ENCODE results near the gene PRKACB.

The PRKACB gene

DNA sequence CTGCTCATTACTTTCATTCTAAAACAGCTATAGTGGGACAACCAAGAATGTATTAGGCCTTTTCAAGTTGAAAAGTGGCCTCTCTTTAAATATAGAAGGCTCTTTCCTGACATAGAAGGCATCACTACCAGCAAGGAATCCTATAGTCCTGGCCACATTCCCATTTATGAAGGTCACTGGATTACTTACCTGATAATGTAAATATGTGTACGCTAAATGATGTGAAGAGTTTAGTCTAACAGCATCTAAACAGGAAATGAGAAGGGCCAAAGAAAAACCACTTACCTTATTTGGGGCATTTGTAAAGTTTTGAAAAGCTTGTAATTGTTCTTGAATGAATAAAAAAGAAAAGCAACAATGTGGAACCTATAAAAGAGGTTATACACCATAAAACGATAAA, 24.7 kb downstream of the PRKACB start:
- Mint-ChIP-seq H3K27me3 (no peaks in the 10 kb centered on the region), H3K36me3 (peaks cover 2% of the 10 kb centered on the region), H3K4me3 (no peak overlapping the region), H3K27ac (peak overlapping the region; percentile 24), H3K4me1 (ENCODE audit: low read depth) (peaks cover 81% of the 10 kb centered on the region), H3K9me3 (ENCODE audit: low read depth) (no peaks in the 10 kb centered on the region)

DNA sequence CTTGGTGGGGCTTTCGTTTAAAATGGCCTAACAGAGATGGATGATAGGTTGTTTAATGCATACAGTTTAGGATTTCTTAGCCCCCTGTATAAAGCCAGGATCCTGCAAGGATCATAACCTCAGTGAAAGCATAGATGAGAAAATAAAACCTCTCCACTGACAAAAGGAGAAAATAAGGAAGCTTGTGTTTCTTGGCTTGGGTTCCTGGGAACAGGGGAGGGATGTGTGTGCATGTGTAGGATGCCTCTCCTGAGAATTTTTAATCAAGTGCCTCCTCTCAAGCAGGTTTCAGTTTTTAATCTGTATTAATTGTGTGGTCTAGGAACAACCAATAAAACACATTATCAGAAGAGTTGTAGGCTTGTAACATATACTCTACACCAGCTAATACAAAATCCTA, 26.1 kb downstream of the PRKACB start:
- no peaks in the 10 kb centered on the region for H3K27me3 Mint-ChIP-seq
- peaks cover 78% of the 10 kb centered on the region for H3K4me1 Mint-ChIP-seq (ENCODE audit: low read depth)
- peak overlapping the region; percentile 43 for H3K27ac Mint-ChIP-seq
- H3K36me3 Mint-ChIP-seq: peaks cover 2% of the 10 kb centered on the region
- H3K9me3 Mint-ChIP-seq (ENCODE audit: low read depth): no peaks in the 10 kb centered on the region
- H3K4me3 Mint-ChIP-seq: no peak overlapping the region

DNA sequence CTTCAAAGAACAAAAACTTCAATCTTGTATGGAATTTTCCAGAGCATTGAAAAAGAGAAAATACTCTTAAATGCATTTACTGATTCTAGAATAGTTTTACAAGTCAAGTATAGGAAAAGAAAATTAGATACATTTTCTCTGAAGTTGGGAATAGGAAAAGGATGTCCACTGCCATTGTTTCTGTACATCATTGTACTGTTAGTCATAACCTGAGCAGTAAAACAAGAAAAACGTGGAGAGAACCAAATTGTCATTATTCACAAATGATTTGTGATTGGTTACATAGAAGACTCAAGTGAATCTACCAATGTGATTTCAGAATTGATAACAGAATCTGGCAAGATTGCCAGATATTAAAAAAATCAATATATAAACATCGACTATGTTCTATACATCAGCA, 27.4 kb downstream of the PRKACB start:
- Mint-ChIP-seq H3K4me1 (ENCODE audit: low read depth) (peaks cover 79% of the 10 kb centered on the region), H3K27ac (peak overlapping the region; percentile 38), H3K36me3 (peaks cover 2% of the 10 kb centered on the region), H3K27me3 (no peaks in the 10 kb centered on the region), H3K4me3 (no peak overlapping the region), H3K9me3 (ENCODE audit: low read depth) (no peaks in the 10 kb centered on the region)

DNA sequence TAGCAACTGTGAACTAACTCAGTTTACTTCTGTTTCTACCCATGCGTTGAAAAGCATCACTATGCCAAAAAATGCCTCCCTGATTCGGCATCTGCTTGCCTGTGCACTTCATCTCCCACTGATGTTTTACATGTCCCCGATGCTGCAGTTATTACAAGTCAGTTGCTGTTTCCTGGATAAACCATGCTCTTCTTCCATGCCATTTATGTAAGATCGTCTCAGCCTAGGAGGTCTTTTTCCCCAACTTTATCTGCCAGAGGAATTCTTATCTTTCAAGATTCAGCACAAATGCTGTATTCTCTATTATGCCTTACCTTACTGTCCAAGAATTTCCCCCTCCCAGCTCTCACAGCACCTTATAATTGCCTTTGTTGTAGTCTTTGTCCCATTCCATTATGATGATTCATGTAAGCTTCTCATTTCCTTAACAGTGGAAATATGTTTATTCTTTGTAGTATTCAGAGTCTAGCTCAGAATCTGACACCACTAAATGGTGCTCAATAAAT, 30.0 kb downstream of the PRKACB start:
- H3K4me1 Mint-ChIP-seq (ENCODE audit: low read depth): peaks cover 68% of the 10 kb centered on the region
- H3K27me3 Mint-ChIP-seq: no peaks in the 10 kb centered on the region

DNA sequence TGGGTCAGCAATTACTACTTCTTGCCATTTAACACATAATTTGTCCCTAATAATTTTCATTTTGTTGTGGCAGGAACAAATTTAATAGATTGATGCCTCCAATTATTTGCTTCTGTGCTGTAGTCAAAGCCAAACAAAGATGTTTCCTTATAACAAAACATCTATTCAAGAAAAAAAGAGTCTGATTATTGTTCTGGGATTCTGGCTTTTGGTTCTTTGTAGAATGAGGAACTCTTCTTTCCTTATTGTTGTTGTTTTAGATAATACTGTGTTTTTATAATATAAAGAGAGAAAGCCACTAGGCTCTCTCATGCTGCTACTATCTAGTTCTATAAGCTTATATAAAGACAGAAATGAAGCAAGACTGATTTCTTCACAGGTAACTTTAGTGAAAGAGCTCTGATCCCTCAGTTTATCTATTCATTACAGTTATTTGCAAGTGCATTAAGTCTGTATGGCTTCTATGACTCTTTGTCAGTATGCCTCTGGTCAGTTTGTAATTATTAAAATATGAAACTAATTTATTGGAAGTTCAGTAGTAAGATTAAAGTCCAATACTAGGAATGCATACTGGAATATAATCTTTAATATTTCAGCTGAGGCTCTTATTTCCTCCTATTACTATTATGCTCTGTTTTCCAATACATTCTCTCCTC, 37.4 kb downstream of the PRKACB start:
- Mint-ChIP-seq H3K4me1 (ENCODE audit: low read depth) (peaks cover 23% of the 10 kb centered on the region), H3K4me3 (no peak overlapping the region)

More for the DNA sequence above, 30.0 kb downstream of the PRKACB start:
- H3K36me3 Mint-ChIP-seq: no peaks in the 10 kb centered on the region
- H3K9me3 Mint-ChIP-seq (ENCODE audit: low read depth): no peaks in the 10 kb centered on the region
- H3K4me3 Mint-ChIP-seq: no peak overlapping the region
- H3K27ac Mint-ChIP-seq: peak overlapping the region; percentile 0

DNA sequence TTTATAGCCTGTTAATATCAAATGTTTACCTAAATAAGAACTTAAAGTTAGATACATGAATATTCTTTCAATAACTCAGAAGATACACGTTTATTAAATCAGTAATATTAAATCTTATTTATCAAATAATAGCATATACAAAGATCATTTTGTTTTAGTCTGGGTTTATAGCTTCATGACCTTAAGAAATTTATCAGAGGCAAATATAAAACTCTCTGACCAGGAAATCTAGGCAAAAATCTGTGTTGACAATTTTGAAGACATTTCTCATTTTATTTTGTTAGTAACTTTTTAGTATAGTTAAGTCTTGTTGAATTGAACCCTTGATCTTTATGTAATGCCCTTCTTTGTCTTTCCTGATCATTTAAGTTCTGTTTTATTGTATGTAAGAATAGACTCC, 46.4 kb downstream of the PRKACB start:
- Mint-ChIP-seq H3K27ac (no peak overlapping the region), H3K36me3 (peaks cover 54% of the 10 kb centered on the region), H3K4me1 (ENCODE audit: low read depth) (peaks cover 2% of the 10 kb centered on the region), H3K9me3 (ENCODE audit: low read depth) (peaks cover 13% of the 10 kb centered on the region), H3K27me3 (no peaks in the 10 kb centered on the region), H3K4me3 (no peak overlapping the region)

More for the DNA sequence above, 37.4 kb downstream of the PRKACB start:
- Mint-ChIP-seq H3K9me3 (ENCODE audit: low read depth) (no peaks in the 10 kb centered on the region), H3K36me3 (peaks cover 15% of the 10 kb centered on the region), H3K27ac (no peak overlapping the region), H3K27me3 (no peaks in the 10 kb centered on the region)

DNA sequence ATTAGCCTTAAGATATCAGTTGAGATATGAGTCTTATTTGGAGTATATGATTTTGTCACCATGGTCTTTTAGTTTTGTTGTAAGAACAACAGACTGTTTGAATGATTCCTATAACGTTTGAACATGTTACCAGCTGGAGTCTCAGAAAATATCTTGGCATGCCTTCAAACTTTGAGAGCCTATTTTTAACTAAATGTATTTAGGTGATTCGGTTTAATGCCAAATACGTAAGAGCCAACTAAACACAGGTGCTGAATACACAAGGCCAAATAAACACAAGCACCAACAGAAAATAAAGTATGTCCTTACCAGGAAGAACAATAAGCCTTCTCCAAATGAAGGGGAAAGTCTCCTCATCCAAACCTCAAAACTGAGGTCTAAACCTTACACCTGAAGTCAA, 48.6 kb downstream of the PRKACB start:
- Mint-ChIP-seq H3K27me3 (no peaks in the 10 kb centered on the region), H3K36me3 (peaks cover 46% of the 10 kb centered on the region), H3K27ac (no peak overlapping the region), H3K4me3 (no peak overlapping the region), H3K9me3 (ENCODE audit: low read depth) (peaks cover 13% of the 10 kb centered on the region), H3K4me1 (ENCODE audit: low read depth) (peaks cover 2% of the 10 kb centered on the region)

DNA sequence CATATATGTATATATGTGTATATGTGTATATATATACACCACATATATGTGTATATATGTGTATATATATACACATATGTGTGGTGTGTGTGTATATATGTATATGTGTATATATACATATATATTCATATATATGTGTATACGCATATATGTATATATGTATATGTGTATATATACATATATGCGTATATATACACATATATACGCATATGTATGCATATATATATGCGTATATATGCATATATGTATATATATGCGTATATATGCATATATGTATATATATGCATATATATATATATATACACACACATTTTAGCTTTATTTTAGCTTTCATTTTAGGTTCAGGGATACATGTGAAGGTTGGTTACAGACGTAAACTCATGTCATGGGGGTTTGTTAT, 54.8 kb downstream of the PRKACB start:
- H3K36me3 Mint-ChIP-seq: peaks cover 30% of the 10 kb centered on the region
- peaks cover 3% of the 10 kb centered on the region for H3K9me3 Mint-ChIP-seq (ENCODE audit: low read depth)
- H3K4me1 Mint-ChIP-seq (ENCODE audit: low read depth): peaks cover 21% of the 10 kb centered on the region
- H3K27ac Mint-ChIP-seq: no peak overlapping the region
- H3K27me3 Mint-ChIP-seq: no peaks in the 10 kb centered on the region
- no peak overlapping the region for H3K4me3 Mint-ChIP-seq

DNA sequence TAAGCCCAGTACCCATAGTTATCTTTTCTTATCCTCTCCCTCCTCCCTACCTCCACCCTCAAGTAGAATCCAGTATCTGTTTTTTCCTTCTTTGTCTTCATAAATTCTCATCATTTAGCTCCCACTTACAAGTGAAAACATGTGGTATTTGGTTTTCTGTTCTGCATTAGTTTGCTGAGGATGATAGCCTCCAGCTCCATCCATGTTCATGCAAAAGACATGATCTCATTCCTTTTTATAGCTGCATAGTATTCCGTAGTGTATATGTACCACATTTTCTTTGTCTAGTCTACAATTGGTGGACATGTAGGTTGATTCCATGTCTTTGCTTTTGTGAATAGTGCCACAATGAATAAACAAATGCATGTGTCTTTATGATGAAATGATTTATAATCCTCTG, 55.2 kb downstream of the PRKACB start:
- Mint-ChIP-seq H3K36me3 (peaks cover 29% of the 10 kb centered on the region), H3K27ac (no peak overlapping the region), H3K4me1 (ENCODE audit: low read depth) (peaks cover 20% of the 10 kb centered on the region), H3K4me3 (no peak overlapping the region), H3K27me3 (no peaks in the 10 kb centered on the region), H3K9me3 (ENCODE audit: low read depth) (peaks cover 3% of the 10 kb centered on the region)

DNA sequence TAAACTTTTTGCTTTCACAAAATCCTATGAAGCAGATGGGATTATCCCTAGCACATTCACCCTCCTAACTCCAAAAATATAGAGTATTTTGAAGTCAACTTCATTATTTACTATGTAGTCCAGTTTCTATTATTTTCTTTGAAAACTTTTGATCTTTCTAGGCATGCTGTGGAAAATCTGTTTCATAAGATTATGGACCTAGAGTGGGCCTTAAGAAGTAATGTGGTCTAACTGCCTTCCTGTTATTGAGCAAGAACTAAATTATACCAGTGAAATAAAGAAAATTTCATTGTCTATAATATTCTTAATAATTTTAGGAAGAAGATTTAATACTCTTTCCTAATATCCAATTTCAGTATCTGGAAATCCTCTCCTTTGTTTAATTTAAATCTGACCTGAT, 58.1 kb downstream of the PRKACB start:
- Mint-ChIP-seq H3K4me1 (ENCODE audit: low read depth) (peaks cover 22% of the 10 kb centered on the region), H3K36me3 (peaks cover 37% of the 10 kb centered on the region), H3K9me3 (ENCODE audit: low read depth) (peaks cover 3% of the 10 kb centered on the region), H3K27ac (peak overlapping the region; percentile 16), H3K4me3 (no peak overlapping the region), H3K27me3 (no peaks in the 10 kb centered on the region)

DNA sequence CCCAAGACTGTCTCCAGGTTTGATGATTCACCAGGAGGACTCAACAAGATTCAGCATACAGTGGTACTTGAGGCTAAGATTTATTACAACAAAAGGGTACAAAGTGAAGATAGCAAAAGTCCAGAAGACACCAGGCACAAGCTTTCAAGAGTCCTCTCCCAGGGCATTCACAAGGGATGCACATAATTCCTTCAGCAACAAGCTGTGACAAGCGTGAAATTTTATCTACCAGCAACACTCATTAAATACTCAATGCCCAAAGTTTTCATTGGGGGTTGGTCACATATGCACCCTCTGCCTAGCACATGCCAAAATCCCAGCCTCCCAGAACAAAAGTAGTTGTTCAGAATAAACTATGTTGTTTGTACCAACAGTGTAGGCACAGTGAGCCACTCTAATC, 62.3 kb downstream of the PRKACB start:
- H3K4me1 Mint-ChIP-seq (ENCODE audit: low read depth): peaks cover 23% of the 10 kb centered on the region
- no peak overlapping the region for H3K27ac Mint-ChIP-seq
- H3K9me3 Mint-ChIP-seq (ENCODE audit: low read depth): no peaks in the 10 kb centered on the region
- no peaks in the 10 kb centered on the region for H3K27me3 Mint-ChIP-seq
- H3K36me3 Mint-ChIP-seq: peaks cover 34% of the 10 kb centered on the region
- no peak overlapping the region for H3K4me3 Mint-ChIP-seq

DNA sequence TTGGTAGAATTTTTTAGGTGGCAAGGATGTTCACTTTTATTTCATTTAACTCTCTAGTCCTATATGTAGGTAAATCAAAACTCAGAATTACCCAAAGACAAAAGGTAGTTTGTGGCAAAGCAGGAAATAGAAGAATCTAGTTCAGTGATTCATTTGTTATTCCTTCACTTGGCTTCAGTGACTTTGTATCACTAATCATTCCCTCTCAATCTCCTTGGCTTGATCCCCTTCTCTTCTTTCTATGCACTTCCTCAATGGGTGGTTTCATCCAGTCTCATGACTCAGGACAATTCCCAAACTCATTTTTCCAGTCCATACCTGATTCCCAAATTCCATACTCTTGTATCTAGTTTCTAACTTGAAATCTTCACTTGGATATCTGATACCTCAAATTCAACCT, 64.9 kb downstream of the PRKACB start:
- Mint-ChIP-seq H3K4me3 (no peak overlapping the region), H3K4me1 (ENCODE audit: low read depth) (peaks cover 26% of the 10 kb centered on the region), H3K36me3 (peaks cover 37% of the 10 kb centered on the region), H3K9me3 (ENCODE audit: low read depth) (no peaks in the 10 kb centered on the region), H3K27me3 (no peaks in the 10 kb centered on the region), H3K27ac (no peak overlapping the region)

DNA sequence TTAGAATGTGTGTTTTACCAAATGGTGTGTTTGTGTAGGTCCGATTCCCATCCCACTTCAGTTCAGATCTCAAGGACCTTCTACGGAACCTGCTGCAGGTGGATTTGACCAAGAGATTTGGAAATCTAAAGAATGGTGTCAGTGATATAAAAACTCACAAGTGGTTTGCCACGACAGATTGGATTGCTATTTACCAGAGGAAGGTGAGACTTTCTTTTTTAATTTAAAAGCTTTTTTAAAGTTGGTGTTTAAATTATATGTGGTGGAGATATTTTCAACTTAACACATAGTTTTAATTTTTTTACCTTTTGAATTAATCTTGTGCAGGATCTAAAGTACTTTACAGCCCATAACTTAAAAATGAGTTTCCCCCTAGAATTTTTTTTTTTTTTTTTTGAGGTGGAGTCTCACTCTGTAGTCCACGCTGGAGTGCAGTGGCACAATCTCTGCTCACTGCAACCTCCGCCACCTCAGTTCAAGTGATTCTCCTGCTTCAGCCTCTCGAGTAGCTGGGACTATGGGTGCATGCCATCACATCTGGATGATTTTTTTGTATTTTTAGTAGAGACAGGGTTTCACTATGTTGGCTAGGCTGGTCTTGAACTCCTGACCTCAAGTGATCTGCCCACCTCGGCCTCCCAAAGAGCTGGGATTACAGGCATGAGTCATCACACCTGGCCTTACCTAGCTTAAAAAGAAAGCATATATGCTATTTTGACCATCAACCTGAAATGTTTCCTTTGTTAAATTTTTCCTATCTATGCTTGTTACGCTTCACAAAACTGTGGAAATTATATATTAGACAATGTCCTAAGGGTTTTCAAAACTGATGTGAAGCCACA, 70.3 kb downstream of the PRKACB start:
- H3K36me3 Mint-ChIP-seq: peaks cover 33% of the 10 kb centered on the region
- no peaks in the 10 kb centered on the region for H3K27me3 Mint-ChIP-seq
- H3K4me3 Mint-ChIP-seq: no peak overlapping the region
- no peaks in the 10 kb centered on the region for H3K9me3 Mint-ChIP-seq (ENCODE audit: low read depth)
- peaks cover 30% of the 10 kb centered on the region for H3K4me1 Mint-ChIP-seq (ENCODE audit: low read depth)
- H3K27ac Mint-ChIP-seq: peak overlapping the region; percentile 25

DNA sequence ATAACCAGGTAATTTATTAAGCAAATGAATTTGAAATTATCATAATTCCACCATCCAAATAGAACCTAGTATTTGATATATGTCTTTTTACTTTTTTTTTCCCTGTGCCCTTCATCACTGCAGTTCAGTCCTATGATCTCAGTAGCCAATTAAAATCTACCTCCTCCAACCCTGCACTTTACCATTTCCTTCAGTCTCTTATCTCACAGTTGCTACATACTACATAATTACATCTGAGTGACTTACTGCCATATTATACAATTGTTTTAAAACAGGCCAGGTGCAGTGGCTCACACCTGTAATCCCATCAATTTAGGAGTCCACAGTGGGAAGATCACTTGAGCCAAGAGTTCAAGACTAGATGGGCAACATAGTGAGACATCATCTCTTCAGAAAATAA, 73.2 kb downstream of the PRKACB start:
- peaks cover 16% of the 10 kb centered on the region for H3K9me3 Mint-ChIP-seq (ENCODE audit: low read depth)
- no peaks in the 10 kb centered on the region for H3K27me3 Mint-ChIP-seq
- H3K4me3 Mint-ChIP-seq: no peak overlapping the region
- H3K36me3 Mint-ChIP-seq: peaks cover 50% of the 10 kb centered on the region
- H3K27ac Mint-ChIP-seq: no peak overlapping the region
- peaks cover 33% of the 10 kb centered on the region for H3K4me1 Mint-ChIP-seq (ENCODE audit: low read depth)

DNA sequence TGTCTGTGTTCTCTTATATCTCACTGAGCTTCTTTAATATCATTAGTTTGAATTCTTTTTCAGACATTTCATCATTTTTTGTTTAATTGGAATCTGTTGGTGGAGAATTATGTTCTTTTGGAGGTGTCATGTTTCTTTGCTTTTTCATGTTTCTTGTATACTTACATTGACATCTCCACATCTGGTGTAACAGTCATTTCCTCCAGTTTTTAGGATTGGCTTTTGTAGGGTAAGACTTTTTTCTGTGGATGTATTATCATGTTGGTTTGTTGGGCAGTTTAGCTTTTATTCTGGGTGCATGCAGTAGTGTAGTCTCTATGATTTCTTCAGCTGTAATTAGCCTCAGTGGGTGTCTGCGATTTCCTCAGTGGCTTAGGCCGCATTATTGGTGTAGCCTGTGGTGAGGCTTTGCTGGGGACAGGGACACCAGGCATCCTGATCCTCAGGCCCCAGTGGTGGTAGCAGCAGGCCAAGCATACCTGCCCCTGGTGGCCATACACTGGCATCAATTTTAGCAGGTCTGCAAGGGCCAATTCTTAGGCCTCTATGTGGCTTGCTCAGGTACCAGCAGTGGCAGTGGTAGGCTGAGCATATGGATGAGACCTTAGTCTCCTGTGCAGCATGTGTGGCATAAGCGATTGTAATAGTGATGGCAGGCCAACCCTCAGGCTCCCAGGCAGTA, 79.8 kb downstream of the PRKACB start:
- peaks cover 56% of the 10 kb centered on the region for H3K36me3 Mint-ChIP-seq

More for the DNA sequence above, 79.8 kb downstream of the PRKACB start:
- Mint-ChIP-seq H3K9me3 (ENCODE audit: low read depth) (peaks cover 27% of the 10 kb centered on the region), H3K4me3 (no peak overlapping the region), H3K27ac (peak overlapping the region; percentile 78), H3K4me1 (ENCODE audit: low read depth) (peaks cover 29% of the 10 kb centered on the region), H3K27me3 (no peaks in the 10 kb centered on the region)

Measured in activated naive CD8-positive, alpha-beta T cell (primary cell).